GM18867 (cell line): ENCODE data around the gene GNB5.

Experiments used
- ATAC-seq: cut with Tn5 transposase; IDR thresholded peaks from one replicate; pipeline ENCODE4 v1.9.1; 2021; ENCODE audit warnings: mild to moderate bottlenecking, moderate library complexity; ENCODE audit not compliant: unreplicated experiment

The GNB5 gene

DNA sequence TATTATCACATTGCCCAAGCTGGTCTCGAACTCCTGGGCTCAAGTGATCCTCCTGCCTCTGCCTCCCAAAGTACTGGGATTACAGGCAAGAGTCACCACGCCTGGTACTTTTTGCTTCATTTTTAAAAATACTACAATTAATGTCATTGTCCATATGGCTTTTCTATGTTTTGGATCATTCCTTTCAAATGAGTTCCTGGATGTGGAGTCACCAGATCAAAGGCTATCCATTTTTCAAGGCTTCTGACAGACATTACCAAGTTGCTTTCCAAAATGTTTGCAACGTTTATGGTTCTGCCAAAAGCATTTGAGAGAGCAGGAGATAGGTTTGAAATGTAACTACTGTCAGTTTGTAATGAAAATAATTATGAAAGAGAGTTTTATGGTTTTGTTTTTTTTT is 44.4 kb downstream of the GNB5 start:
- ATAC-seq, result no peak

DNA sequence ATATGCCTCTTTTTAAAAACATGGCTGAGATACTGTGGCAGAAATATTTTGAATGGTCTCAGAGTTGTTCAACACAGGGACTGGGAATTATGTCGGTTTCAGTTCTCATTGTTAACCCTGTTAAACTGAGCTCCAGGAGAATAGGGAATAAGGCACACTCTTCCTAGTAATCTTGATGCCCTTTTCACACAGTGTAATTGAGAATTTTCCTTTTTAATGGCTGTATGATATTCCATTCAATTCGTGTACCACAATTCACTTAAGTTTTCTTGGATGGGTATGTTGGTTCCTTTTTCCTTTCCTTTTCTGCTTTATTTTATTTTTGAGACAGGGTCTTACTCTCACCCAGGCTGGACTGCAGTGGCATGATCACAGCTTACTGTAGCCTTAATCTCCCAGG is 44.9 kb downstream of the GNB5 start:
- no peak for ATAC-seq

DNA sequence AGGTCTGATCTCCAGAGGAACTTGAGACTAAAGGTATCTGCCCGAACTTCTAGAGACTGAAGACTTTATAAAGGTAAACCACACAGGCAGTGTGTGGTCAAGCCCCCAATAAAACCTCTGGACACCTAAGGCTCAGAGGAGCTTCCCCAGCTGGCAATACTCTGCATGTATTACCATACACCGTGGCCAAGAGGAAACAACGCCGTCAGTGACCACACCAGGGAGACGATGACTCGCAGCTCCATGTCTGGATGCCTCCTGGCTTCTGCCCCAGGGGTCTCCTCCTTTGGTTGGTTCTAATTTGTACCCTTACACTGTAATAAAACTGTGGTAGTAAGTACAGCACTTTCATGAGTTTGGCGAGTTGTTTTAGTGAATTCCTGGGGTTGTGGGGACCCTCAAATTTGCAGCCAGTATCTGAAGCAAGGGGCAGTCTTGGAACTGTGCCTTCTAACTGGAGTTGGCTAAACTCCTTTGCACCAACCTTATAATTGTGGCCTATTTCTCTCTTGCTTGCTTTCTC is 46.5 kb downstream of the GNB5 start:
- ATAC-seq, result no peak

DNA sequence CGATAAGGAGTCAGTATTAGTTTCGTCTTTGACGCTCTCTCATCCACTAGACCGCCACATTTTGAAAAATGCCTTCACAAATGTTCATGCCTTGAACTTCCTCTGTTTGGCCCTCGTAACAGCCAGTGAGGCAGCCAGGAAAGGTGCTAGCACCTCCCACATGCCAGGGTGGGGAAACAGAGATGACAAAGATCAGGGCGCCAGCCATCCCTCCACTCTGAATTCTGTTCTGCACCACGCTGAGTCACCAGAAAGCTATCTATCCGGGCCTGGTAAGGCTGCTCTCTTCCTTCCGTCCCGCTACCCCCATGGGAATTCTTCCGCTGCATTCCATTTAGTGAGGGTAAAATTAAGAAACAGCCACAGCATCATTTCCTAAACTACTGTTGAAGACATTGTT is 47.3 kb downstream of the GNB5 start:
- ATAC-seq, result no peak

DNA sequence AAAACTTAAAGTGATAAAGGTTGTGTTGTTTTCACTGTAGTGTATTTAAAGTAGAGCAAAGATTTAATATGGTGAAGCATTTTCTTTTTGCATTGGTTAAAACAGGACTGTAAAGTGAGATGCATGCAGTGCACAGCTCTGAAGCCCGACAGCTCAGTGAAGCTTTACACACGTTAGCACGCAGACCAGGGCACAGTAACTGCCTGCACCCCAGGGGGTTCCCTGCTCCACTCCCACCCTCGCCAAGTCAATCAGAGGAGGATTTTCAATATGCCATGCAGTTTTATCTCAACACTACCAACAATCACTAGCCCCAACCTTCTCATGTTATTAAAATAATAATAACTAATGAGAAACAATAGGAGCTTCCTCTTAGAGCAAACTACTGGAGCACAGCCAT is 50.5 kb downstream of the GNB5 start:
- ATAC-seq, result no peak

DNA sequence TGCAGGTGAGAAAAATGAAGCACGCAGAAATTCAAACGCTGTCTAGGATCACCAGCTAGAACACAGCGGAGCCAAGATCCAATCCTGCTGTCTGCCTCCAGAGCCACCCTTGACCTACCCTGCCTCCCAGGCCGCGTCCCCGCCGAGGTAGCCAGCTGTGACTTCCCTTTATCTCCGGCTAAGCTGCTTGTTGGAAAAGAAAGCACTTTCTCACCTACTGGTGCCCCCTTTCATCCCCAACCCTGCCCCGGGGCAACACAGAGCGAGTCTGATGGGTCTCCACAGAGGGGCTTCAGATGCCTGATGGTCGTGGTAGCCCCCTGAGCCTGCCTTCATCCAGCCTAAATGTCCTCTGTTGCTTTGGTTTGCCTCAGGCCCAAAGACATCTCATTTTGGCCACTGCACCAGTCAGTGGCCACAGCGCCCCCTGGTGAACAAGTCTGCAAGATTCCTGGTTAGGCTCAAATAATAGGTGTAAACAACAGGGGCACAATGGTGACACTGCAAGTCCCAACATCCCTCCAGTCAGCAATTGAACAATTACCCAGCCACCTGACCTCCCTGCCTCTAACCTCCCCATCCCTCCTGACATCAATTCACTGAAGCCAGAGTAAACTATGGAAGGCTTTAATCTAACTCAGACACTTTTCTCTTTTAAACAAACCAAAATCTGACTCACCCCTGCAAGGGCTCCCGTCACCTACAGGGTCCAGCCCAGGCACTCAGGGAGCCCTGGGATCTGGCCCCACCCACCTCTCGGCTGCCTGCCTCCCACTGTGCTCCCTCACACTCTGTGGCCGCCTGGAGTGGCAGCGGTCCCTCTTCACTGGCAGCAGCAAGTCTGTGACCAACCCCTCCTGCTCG is 51.4 kb downstream of the GNB5 start:
- peak; percentile 48 for ATAC-seq

DNA sequence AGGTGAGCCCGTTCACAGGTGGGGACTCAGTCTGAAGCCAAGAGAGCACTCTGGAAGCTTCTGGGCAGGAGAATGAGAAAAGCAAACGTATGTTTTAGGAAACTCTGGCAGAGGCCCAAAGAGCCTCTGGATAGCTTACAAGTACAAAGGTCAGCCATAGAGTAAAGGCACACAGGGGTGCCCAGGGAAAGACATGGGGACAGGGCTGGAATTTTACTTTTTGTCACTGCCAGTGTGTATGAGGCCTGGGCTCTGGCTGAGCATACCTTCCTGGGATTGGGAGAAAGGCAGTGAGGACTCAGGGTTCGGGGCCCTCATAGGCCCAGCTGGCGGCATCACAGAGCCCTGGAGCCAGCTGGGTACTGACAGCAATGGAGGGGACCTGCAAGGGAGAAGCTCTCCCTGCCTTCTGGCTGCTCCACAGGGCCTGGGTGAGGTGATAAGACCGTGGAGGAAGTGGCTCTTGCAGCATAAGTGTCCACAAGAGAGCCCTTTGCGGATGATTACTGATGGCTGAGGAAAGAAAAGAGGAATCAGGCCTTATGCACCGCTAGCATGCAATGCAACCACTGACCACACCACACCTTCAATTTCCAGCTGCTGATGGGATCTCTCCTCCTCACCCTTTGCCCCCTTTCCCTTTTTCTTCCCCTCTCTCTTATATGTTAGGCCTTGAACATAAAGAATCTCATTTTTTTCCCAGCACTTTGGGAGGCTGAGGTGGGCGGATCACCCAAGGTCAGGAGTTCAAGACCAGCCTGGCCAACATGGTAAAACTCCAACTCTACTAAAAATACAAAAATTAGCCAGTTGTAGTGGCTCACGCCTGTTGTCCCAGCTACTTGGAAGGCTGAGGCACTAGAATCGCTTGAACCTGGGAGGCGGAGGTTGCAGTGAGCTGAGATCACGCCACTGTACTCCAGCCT is 53.5 kb downstream of the GNB5 start:
- ATAC-seq, result no peak

DNA sequence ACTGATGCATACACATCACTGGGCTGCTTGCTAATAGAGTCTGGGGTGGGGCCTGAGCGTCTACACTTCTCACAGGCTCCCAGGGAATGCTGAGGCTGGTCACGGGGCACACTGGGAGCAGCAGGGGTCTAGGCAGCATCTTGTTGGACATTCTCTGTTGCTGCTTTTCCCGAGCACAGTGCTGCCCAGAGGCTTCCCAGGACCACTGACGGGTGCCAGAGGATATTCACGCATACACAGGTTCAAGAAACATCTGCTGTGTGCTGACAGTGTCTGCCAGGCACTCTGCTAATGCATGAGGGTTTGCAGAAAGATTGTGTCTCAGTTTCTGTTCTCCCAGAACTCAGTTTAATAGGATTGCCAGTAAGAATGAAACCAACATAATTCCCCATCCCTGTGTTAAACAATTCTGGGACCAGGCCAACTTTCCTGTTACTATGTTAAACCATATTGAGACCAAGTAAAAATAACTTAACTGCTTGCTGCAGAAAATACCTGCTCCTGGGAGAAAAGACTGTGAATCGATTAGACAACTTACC is 54.7 kb downstream of the GNB5 start:
- no peak for ATAC-seq

DNA sequence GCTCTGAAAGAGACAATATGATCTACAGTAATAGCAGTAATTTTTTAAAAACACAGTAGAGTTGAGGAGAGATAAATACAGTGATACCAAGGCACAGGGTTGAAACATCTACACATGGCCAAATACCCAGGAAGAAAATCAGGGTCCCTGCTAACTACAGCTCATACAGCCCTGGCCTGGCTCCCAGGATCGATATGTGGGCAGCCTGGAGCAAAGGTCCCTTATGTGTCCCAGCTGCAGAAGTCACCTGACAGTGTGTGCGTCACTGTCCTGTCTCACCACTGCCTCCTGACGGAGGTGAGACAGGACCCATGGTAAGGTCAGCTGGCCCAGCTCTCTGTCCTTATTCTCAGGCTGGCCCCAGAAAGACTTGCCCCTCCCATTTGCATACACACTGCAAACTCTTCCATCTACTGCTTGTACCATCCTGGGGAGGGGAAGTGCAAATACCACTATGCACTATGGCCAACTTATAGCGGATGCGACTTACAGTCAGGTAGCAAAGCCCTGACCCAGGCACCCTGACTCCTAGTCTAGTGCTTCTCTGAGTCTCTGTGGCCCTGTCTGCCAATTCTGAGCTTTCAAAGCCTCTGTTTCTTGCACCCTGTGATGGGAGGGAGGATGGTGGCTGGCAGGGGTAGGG is 56.6 kb downstream of the GNB5 start:
- ATAC-seq, result no peak

DNA sequence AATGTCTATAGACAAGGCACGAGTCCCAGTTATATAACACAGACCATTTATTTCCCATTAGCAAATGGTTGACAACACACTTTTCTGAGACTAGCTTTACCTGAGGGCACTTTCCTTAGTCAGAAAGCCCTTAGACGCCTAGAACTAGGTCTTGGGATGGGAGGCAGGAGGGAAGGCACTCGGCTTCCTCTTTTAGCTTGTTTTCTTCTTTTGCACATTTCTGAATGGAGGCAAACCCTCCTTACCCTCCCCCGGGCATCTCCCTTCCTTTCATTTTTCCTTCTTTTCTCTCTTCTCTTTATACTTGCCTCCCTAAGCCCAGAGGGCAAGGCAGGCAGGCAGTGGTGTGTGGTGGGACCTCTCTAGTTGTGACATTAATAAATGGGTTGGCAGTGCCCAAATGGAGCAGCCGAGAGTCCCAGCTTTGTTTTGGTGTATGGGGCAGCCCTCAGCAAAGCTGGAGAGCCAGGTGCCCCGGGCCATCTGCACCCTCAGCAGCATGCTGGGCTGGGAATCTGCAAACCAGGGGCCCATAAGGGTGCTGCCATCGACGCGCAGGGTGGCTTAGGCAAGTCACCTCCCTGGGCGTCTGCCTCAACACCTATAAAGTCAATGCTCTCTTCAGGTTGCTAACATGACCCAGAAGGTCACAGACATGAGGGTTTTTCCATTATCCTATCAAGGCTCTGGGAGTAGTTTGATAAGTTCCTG is 57.5 kb downstream of the GNB5 start:
- ATAC-seq, result no peak

DNA sequence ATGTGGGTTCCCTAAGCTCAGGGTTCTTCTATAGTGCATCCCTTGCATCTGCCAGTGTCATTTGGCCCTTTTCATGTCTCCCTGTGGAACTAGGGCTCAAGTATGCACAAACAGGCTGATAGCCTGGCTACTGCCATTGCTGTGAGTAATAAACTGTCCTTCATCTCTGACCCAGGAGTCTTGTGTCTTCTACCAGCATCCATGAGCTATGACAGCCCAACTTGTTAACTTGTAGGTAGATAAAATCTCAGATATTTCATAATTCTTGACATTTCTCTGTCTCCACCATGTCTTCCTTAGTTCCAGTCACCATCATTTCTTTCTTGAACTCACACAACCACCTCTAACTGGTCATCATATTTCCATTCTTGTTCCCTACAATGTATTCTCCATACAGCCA is 59.1 kb downstream of the GNB5 start:
- ATAC-seq, result no peak

DNA sequence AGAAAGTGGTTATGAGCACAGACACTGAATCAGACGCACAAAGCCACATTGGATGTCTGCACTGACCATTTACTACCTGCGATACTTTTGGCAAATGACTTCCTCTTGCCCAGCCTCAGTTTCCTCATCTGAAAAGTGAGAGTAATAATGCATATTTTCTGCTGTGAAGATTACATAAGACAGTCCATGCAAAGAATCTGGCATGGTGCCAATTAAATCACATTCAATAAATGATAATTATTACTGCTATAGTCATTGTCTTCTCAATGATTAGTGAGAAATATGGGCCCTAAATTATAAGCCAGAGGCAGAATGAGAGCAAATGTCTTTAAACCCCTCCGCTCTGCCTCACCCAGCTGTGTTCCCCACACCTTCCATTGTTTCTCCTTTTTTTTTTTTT is 62.6 kb downstream of the GNB5 start:
- no peak for ATAC-seq

DNA sequence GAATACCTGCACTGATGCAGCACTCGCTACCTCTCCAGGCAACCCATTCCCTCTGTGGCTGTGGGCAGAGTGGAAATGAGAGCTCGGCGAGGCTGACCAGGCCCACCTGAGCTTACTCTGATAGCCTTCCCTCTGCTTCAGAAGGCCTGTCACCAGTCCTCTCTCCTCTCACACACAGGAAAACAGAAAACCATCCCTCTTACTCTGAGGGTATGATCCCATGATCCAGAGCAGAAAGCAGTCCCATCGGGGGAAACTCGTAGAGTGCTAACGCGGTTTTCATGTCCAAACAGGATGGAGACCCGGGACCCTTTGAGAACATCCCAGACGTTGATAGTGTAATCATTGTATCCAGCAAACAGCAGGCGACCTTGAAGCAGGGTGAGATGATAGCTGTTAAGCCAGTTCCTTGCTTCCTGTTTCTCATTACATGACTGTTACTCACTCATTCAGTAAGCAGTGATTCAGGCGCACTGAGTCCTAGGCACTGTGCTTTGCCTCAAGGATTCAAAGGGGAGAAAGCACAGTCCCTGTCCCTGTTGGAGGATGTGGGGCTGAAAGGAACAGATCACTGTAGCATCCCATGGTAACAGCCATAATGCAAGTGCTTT is 66.8 kb downstream of the GNB5 start:
- ATAC-seq, result no peak

DNA sequence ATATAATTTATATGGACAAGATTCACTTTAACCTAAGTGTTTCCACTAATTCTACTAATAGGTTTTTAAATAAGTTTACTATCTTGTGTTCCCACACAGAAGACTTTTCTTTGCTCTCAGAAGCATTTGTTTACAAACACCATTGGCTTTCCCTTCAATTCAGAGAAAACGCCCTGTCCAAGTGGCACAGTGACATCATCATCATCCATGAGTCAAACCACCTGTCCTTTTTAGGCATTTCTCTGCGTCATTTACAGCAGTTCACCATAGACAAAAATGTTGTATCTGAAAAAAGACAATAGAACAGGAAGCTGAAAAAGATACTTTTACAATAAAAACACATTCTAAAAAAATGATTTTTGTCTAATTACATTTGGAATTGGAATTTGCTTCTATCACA is 69.3 kb downstream of the GNB5 start:
- ATAC-seq, result no peak

DNA sequence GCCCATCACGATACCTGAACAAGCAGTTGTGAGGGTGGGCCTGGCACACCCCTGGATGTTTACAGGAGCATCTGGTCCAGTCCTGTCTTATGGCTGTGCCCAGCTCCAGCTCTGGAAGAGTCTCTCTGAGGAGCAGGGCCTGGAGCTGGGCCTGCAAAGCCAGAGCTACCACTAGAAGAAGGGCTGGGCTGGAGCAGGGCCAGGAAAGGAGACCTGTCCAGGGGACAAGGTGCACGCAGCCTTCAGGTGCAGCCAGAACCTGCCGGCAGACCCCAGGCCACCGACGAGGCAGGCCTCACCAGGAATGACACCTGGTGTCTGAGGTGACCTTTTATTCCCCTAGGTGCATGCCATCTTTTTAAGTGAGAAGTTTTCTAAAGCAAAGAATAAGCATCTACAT is 70.2 kb downstream of the GNB5 start:
- no peak for ATAC-seq

DNA sequence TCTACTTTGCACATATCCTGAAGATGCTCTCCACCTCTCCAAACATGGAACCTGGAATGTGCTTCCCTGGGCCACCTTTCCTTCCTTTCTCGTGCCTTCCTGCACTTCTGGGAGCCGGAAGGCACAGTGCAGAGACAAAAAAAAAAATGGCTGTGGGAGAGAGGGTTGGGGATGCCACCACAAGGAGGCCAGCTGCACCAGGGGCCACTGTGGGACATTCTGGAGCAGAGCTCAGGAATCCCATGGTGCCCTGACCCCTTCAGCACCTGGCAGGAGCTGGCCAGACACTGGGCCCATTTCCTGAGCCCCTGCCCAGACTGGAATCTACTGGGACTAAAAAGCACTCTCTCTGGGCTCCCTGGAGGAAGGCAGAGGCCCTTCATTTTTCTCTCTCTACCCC is 70.7 kb downstream of the GNB5 start:
- no peak for ATAC-seq

DNA sequence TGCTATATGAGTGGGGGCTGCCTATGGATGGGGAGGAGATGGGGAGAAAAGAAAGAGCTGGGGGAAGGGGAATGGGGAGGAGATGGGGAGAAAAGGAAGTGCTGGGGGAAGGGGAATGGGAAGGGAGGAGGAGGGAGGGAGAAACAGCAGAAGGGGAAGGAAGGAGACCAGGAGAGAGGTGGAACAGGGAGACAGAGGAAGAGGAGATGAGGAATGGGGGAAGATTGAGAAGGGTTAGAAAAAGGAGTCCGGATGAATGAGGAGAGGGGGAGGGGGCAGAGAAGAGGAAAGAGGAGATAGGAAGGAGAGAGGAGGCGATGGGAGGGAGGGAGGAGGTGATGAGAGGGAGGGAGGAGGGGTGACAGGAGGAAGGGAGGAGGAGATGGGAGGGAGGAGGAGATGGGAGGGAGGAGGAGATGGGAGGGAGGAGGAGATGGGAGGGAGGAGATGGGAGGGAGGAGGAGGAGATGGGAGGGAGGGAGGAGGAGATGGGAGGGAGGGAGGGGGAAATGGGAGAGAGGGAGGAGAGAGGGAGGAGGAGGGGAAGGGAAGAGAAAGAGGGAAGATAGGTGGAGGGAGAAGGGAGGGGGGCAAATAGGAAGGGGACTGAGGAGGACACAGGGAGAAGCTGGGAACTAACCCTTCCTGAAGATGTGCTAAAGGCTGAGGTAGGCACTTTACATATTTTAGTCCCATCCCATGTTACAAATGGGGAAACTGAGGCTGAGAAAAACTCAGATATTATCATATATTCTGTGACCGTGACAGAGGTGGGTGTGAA is 72.0 kb downstream of the GNB5 start:
- no peak for ATAC-seq

DNA sequence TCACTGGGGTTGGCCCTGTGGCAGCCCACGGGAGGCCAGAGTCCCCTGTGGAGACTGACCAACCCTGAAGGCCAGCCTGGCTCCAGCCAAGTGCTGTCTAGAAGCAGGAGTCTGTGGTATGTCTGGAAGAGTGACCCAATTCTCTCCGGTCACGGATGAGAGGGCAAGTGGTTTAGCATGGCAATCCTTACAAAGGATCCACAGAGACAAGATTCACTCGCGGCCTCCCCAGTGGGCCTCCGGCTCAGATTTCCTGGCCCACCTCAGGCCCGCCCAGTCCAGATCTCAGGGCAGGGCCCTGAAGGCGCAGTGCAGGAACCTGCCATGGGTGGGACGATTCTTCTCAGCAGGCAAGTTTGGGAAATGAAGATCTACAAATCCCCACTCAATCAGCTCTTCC is 73.6 kb downstream of the GNB5 start:
- ATAC-seq, result no peak
